Kidney epithelial cell (primary cell): Measurements from ENCODE around the gene TRERF1. TPM values are rescaled to one million over a fixed set of nuclear protein-coding genes. Genes with fewer than 3 reads are reported as not detected.

ENCODE experiments used
- DNase-seq: peaks from one replicate; pipeline ENCODE4 v3.0.0-alpha.2; 2010; ENCODE audit warnings: low read depth
- H3K27me3 ChIP-seq: 2 replicates; pipeline ENCODE4 v1.6.0; 2011; ENCODE audit warnings: low read length; ENCODE audit not compliant: control insufficient read depth, insufficient read depth
- H3K36me3 ChIP-seq: 2 replicates; pipeline ENCODE4 v1.5.1; 2011; ENCODE audit warnings: low read length; ENCODE audit not compliant: control insufficient read depth, insufficient read depth
- H3K4me3 ChIP-seq: 2 replicates; pipeline ENCODE4 v1.5.1; 2011; ENCODE audit warnings: low read depth, mild to moderate bottlenecking, control low read depth, low read length
- CTCF ChIP-seq: IDR thresholded peaks from 2 replicates; pipeline ENCODE4 v1.5.1; 2011; ENCODE audit warnings: mild to moderate bottlenecking, moderate library complexity, low read length, control low read depth, inconsistent platforms; ENCODE audit not compliant: insufficient read depth, poor library complexity, severe bottlenecking
- total RNA-seq: library from RNA; depleted of rRNA; stranded (reverse); fragments of >200 nt; gene quantifications from 2 replicates; pipeline ENCODE4 v1.2.3, GENCODE V29; 2015

The TRERF1 gene
- total RNA-seq, 1 donor from 2014 or later: 1.4 TPM

- Histone ChIP-seq H3K36me3 (no peaks in the 10 kb centered on the region), H3K4me3 (no peak overlapping the region), H3K27me3 (no peaks in the 10 kb centered on the region)
- DNase-seq: no peak
- TF ChIP-seq CTCF: no peak
Measured at GRCh38 chr6:42345696-42346416, 105.9 kb downstream of the TRERF1 start.

- no peak for TF ChIP-seq CTCF
- Histone ChIP-seq H3K36me3 (no peaks in the 10 kb centered on the region), H3K27me3 (no peaks in the 10 kb centered on the region), H3K4me3 (no peak overlapping the region)
- no peak for DNase-seq
Measured at GRCh38 chr6:42344756-42345155, 107.0 kb downstream of the TRERF1 start.

- TF ChIP-seq CTCF: no peak
- no peaks in the 10 kb centered on the region for H3K36me3 ChIP-seq
- H3K4me3 ChIP-seq: no peak overlapping the region
- H3K27me3 ChIP-seq: no peaks in the 10 kb centered on the region
- no peak for DNase-seq
Measured at GRCh38 chr6:42341771-42342553, 109.8 kb downstream of the TRERF1 start.

GRCh38 chr6:42341221-42341620 lies 110.5 kb downstream of the TRERF1 start:
- no peak for DNase-seq
- no peak for TF ChIP-seq CTCF
- Histone ChIP-seq H3K27me3 (no peaks in the 10 kb centered on the region), H3K4me3 (no peak overlapping the region), H3K36me3 (no peaks in the 10 kb centered on the region)

- no peaks in the 10 kb centered on the region for H3K36me3 ChIP-seq
- no peaks in the 10 kb centered on the region for H3K27me3 ChIP-seq
- DNase-seq: no peak
- H3K4me3 ChIP-seq: no peak overlapping the region
- no peak for TF ChIP-seq CTCF
Measured at GRCh38 chr6:42340511-42340910, 111.2 kb downstream of the TRERF1 start.
